Measurements from ENCODE around the gene TECR. TPM values are rescaled to one million over a fixed set of nuclear protein-coding genes. Genes with fewer than 3 reads are reported as not detected.
A peak's percentile ranks its signal among the peaks of the same experiment; 100 is the strongest.

TECR gene
- total and polyA plus RNA-seq, 8 donors = 41.8 to 129 (median 56.9) TPM

DNA sequence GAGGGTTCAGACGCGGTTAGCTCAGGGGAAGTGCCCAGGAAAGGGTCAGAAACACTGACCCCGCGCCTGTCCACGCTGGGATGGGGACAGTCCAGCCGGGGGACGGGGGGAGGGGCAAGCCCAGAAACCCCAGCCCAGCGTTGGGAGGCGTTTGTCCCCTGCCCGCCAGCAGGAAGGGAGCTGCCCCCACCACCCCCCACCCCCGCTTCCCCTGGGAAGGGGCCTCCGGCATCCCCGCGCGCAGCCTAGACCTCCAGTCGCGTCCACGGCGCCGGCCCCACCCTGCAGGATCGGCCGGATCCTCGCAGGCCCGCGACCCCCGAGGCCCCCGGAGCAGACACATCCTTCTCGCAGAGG lies 33.7 kb upstream of the TECR start:
- DNase-seq (no peak), ATAC-seq (peak in 1 of 4 donors; percentile 1), FAIRE-seq (no peak)
- WGBS, 2 donors = 1% methylated on average over 16 to 28 of the region's 28 CpGs
- Histone ChIP-seq H3K9me3 (no peaks in the 10 kb centered on the region), H3K4me1 (peaks cover 0 to 5% (median 4%) of the 10 kb centered on the region in 3 donors), H3K27me3 (no peaks in the 10 kb centered on the region), H3K4me3 (peak overlapping the region; percentile 63 to 91 (median 74)), H3K27ac (peak overlapping the region in 3 of 4 donors; percentile 47 to 64 (median 57)), H3K36me3 (no peaks in the 10 kb centered on the region)
- TF ChIP-seq, protein P1, sequence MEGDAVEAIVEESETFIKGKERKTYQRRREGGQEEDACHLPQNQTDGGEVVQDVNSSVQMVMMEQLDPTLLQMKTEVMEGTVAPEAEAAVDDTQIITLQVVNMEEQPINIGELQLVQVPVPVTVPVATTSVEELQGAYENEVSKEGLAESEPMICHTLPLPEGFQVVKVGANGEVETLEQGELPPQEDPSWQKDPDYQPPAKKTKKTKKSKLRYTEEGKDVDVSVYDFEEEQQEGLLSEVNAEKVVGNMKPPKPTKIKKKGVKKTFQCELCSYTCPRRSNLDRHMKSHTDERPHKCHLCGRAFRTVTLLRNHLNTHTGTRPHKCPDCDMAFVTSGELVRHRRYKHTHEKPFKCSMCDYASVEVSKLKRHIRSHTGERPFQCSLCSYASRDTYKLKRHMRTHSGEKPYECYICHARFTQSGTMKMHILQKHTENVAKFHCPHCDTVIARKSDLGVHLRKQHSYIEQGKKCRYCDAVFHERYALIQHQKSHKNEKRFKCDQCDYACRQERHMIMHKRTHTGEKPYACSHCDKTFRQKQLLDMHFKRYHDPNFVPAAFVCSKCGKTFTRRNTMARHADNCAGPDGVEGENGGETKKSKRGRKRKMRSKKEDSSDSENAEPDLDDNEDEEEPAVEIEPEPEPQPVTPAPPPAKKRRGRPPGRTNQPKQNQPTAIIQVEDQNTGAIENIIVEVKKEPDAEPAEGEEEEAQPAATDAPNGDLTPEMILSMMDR (IDR thresholded peaks at IDR 0.05) = no peak
- intact Hi-C loops (cut with DNase I) = no loop called here

DNA sequence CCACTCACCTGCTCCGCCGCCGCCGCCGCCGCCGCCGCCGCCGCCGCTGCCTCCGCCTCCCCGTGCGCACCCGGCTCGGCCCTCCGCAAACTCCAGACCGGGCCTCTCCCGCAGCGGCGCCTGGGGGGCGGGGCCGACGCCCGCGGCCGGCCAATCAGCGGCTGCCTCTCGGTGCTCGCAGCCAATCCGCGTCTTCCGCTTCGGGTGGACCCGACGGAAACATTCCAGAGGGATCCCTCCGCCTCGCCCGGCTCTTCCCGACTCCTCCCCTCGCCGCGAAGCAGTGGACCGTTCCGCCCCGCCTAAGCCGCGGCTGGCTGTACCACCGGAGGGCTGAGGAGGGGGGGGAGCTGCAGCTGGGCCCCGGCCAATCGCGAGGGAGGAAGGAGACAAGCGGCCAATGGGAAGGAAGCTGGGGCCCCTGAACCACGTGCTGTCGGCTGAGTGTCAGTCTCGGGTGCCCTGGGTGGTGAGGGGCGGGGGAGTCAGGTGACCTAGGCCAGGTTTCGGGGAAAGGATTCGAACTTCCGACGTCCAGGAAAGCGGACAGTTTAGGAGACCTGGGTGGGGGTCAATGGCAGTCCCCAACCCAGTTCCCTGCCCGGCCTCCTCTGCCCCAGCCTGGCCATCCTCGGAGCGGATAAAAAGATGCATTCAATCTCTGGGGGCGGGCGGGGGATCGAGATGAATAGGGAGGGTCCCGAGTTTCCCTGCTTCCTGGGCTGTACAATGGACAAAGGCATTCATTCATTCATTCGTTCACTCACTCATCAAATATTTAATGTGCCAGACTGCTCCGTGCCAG lies 33.2 kb upstream of the TECR start, which contains the start of gene GIPC1:
Gene GIPC1, minus strand, starts transcription at position 99 of the 805 bp plus-strand sequence. CDS start 13,151 bp downstream, outside the sequence.
- intact Hi-C loops (cut with DNase I) = no loop called here
- Histone ChIP-seq H3K36me3 (no peaks in the 10 kb centered on the region), H3K4me1 (peaks cover 0 to 5% (median 4%) of the 10 kb centered on the region in 3 donors), H3K9me3 (no peaks in the 10 kb centered on the region), H3K4me3 (peak within 1 kb of the TSS; percentile 63 to 91 (median 74)), H3K27ac (peak within 1 kb of the TSS; percentile 25 to 83 (median 70)), H3K27me3 (no peaks in the 10 kb centered on the region)
- peak; percentile 95 to 99 (median 98) for DNase-seq
- FAIRE-seq = peak; percentile 61
- TF ChIP-seq, protein P1 (IDR thresholded peaks at IDR 0.05) = no peak
- WGBS, 2 donors = 2% methylated on average over 42 to 71 of the region's 71 CpGs
- ATAC-seq = peak; percentile 95 to 97 (median 95)

DNA sequence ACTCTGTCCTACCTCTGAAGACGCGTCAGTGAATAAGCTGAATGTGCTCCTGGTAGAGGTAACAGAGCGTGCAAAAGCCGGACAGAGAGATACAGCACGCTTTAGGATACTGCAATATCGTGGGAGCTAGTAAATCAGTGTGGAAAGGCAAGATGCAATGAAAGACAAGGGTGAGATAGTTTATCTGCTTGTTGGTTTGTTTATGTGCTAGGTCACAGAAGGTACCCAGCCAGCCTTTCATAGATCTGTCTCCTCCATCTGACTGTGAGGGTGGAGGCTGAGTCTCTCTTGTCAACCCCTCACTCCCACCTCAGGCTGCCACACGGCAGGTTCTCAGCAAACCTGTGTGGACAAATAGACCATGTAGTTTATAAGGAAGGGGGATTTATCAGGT lies 32.6 kb upstream of the TECR start:
- Histone ChIP-seq H3K36me3 (no peaks in the 10 kb centered on the region), H3K27ac (peak overlapping the region; percentile 25 to 83 (median 66)), H3K9me3 (no peaks in the 10 kb centered on the region), H3K4me1 (peaks cover 0 to 5% (median 4%) of the 10 kb centered on the region in 3 donors), H3K4me3 (peak overlapping the region in 3 of 4 donors; percentile 2 to 91 (median 72)), H3K27me3 (no peaks in the 10 kb centered on the region)
- no peak for FAIRE-seq
- intact Hi-C loops (cut with DNase I) = no loop called here
- WGBS, 2 donors = 16 to 19% methylated on average over 7 of the region's 7 CpGs
- ATAC-seq = peak in 3 of 4 donors; percentile 1 to 15 (median 9)
- TF ChIP-seq, protein P1 (IDR thresholded peaks at IDR 0.05) = no peak
- DNase-seq = no peak

DNA sequence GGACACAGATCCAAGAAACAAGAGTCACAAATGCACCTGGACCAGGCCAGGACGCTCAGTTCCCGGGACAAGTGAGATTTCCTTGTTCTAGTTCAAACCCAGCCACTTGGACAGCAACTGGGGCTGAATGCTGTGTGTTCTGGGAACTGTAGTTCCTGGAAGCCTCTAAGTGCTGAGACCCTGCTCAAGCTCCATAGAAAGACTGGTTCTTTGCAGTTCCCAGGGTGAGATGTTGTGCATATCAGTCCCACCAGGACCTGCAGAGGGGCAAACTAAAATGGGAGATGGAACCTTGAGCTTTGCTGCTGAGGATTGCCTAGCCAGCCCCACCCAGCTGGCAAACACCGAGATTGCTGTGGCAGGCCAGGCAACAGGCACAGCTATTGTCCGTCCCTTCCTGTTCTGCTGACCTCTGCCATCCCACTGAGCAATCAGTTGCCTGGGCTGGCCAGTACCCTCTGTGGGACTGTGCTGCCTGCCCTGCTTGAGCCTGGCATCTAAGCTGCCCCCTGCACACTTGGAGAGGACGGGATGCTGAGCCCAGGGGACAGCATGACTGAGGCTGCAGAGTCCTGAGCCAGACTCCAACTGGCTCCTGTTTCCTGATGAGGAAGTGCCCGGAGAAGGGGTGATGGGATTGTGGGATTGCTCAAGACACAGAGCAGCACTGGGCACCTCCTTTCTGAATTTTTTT lies 32.0 kb upstream of the TECR start:
- no peak for FAIRE-seq
- Histone ChIP-seq H3K27me3 (no peaks in the 10 kb centered on the region), H3K4me1 (peaks cover 0 to 5% (median 4%) of the 10 kb centered on the region in 3 donors), H3K4me3 (no peak overlapping the region), H3K27ac (peak overlapping the region; percentile 25 to 83 (median 66)), H3K36me3 (no peaks in the 10 kb centered on the region), H3K9me3 (no peaks in the 10 kb centered on the region)
- no peak for DNase-seq
- ATAC-seq = peak in 3 of 4 donors; percentile 10 to 21 (median 20)
- WGBS, 2 donors = 38 to 41% methylated on average over 6 of the region's 6 CpGs
- intact Hi-C loops (cut with DNase I) = no loop called here
- TF ChIP-seq, protein P1 (IDR thresholded peaks at IDR 0.05) = no peak

Data from pancreas (tissue), 10 donors.